ENCODE measurements around the gene EBP. TPM values are rescaled to one million over a fixed set of nuclear protein-coding genes. Genes with fewer than 3 reads are reported as not detected.

Gene EBP
- total and polyA plus RNA-seq, 2 donors (not counting 3 experiments of a cell fraction or from before 2014, with no cell fraction given): 102 to 183 TPM

- no peak overlapping the region for H3K9ac ChIP-seq (replicated peaks; ENCODE audit: extremely low read depth, insufficient read depth, low read length)
- intact Hi-C loops (cut with micrococcal nuclease): no loop called here
- H3K4me1 ChIP-seq (ENCODE audit: control insufficient read depth, extremely low read depth, insufficient read depth, low read length): peaks cover 4% of the 10 kb centered on the region
- H3K27ac ChIP-seq (ENCODE audit: insufficient read depth, low read depth, low read length): no peak overlapping the region
- no peaks in the 10 kb centered on the region for H4K20me1 ChIP-seq (replicated peaks; ENCODE audit: control insufficient read depth, extremely low read depth, insufficient read depth, low read length)
- H3K4me3 ChIP-seq (replicated peaks in 1 of 3; ENCODE audit: insufficient read depth in 1 of 3, low read depth in 1 of 3, low read length in 3 of 3): no peak overlapping the region
- POLR2A ChIA-PET: no interaction called here
- H3K79me2 ChIP-seq (ENCODE audit: control insufficient read depth, insufficient read depth, low read length): no peaks in the 10 kb centered on the region
- CTCF ChIA-PET: interaction anchor here (3.5 kb wide), 1 partner anchor 9 kb away, joined by 11 read pairs; the partner anchor contains the start of gene TBC1D25
- H2AFZ ChIP-seq (ENCODE audit: low read depth, low read length): no peak overlapping the region
- no peak overlapping the region for H3K4me2 ChIP-seq (ENCODE audit: insufficient read depth, low read length)
- H3K27me3 ChIP-seq (ENCODE audit: control insufficient read depth in 2 of 2, insufficient read depth in 2 of 2, low read length in 2 of 2): no peaks in the 10 kb centered on the region
- H3K9me3 ChIP-seq (replicated peaks; ENCODE audit: control insufficient read depth, insufficient read depth, low read length): no peaks in the 10 kb centered on the region
- no TSS peak for BruUV-seq (replicated peaks)
- H3K9me1 ChIP-seq (replicated peaks; ENCODE audit: control insufficient read depth, extremely low read depth, insufficient read depth, low read length): no peaks in the 10 kb centered on the region
- dilution Hi-C loops (cut with MboI; ENCODE audit: extremely low pct_ligation_motif_present, low sequenced_read_pairs): no loop called here
- DNase-seq (ENCODE audit: low read depth, low spot score): no peak
- H3K36me3 ChIP-seq (ENCODE audit: control insufficient read depth in 2 of 2, extremely low read depth in 1 of 2, insufficient read depth in 2 of 2, low read length in 2 of 2): peaks cover 0 to 2% of the 10 kb centered on the region in 2 experiments
- TF ChIP-seq FOS (IDR thresholded peaks at IDR 0.05; ENCODE audit: borderline replicate concordance, insufficient read depth, low read length) (no peak), GATA2 (IDR thresholded peaks at IDR 0.05; ENCODE audit: insufficient read depth, insufficient read length, low read depth, low read length) (no peak), MAX (IDR thresholded peaks at IDR 0.05; ENCODE audit: insufficient read depth, insufficient read length) (no peak), MYC (IDR thresholded peaks at IDR 0.05; ENCODE audit: low read depth, low read length) (no peak), JUN (IDR thresholded peaks at IDR 0.05; ENCODE audit: borderline replicate concordance, insufficient read depth, insufficient read length, low read depth) (no peak), POLR2A (IDR thresholded peaks at IDR 0.05; ENCODE audit: low read depth, low read length) (no peak), CTCF (IDR thresholded peaks at IDR 0.05; ENCODE audit: extremely low read depth in 1 of 2, insufficient read depth in 1 of 2, low read depth in 1 of 2, low read length in 2 of 2) (no peak), POLR2AphosphoS5 (IDR thresholded peaks at IDR 0.05; ENCODE audit: insufficient read depth, low read depth, low read length) (no peak)
- no peak for FAIRE-seq
Observed at GRCh38 chrX:48530736-48531135, 9.1 kb downstream of the EBP start.
